Measurements from ENCODE around the gene STK35.

Gene STK35

DNA sequence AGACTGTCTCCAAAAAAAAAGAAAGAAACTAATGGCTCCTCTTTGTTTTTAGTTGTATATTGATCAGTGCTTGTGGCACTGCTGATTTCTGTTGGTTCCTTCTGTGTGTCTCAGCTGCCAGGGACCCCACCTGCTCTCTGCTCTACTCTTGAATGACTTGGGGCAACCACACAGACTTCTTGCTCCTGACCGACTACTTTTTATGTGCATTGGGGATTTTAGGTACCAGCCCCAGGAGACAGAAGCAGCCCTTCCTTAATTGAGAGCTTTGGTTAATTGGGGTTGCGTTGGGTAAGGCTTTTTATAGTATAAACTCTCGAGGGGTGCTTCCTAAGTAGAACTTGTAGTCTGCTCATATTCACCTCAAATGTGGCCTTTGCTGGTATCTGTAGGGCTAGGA lies 6.9 kb downstream of the STK35 start:
- no peak for DNase-seq

- no peak for DNase-seq
Measured at GRCh38 chr20:2108987-2109386, 7.4 kb downstream of the STK35 start.

DNA sequence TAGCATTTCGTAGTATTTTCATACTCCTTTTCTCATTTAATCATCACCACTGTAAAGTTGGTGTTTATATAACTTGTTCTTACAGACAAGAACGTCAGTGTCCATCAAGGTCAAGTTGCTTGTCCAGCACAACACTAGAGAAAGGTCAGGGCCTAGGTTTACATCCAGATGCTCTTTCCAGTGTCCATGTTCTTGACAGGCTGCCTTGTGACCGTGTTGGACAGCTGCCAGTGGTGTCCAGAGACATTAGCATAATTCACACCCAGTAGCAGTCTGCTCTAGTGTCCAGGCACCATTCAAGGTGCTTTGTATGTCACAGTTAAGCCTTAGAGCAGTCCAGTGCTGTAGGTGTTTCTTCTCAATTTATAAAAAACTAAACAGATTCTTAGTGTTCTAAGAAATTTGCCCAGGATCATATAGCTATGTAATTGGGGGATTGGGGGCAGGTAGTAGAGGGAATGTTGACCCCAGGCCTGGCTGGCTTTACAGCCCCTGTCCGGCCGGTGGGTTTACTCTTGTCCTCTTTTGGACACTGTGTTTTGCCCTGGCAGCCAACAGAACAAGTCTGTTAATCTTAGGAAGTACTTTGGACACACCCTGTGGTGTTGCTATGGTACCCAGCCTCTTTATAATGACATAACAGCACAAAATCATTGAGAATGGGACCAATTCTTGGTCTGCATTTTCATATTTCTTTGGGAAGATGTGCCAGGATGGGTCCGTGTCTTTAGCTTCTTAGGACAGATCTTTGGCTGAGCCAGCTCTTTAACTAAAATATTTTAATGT lies 8.0 kb downstream of the STK35 start:
- no peak for DNase-seq

GRCh38 chr20:2112910-2113309 lies 11.3 kb downstream of the STK35 start:
- no peak for DNase-seq

DNA sequence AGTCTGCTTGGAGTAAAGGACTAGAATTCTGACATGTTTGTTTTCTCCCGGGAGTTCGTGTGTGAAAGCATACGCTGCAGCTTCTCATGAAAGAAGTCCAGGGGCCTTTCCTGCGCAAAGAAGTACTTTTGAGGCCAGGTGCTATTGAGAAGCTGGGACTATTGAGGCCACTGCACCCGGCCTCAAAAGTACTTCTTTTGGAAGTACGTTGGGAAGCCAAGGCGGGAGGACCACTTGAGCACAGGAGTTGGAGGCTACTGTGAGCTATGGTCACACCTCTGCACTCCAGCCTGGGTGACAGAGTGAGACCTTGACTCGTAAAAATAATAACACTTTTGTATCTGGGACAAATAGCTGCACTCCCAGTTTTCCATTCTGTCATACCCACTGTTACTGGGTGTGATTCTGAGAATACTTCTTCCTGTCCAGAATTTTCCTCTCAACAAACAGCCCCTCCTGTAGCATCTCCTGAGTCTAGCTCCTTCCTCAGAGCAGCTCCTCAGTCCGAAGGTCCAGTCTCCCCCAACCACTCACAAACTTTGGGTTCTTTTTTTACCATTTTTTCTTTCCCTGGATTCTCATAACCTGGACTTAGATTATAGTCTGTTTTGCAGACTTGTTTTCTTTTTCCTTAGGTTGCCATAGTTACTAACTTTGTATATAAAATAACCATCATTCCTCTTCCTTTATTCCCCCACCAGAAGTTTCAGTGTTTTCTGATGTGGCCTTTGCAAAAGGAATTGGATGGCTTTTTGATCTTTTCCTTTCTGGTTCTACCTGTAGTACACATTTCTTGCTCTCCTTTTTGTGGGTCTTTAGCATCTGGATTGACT lies 12.7 kb downstream of the STK35 start:
- no peak for DNase-seq

- no peak for DNase-seq
Measured at GRCh38 chr20:2114990-2115681, 13.5 kb downstream of the STK35 start.

DNA sequence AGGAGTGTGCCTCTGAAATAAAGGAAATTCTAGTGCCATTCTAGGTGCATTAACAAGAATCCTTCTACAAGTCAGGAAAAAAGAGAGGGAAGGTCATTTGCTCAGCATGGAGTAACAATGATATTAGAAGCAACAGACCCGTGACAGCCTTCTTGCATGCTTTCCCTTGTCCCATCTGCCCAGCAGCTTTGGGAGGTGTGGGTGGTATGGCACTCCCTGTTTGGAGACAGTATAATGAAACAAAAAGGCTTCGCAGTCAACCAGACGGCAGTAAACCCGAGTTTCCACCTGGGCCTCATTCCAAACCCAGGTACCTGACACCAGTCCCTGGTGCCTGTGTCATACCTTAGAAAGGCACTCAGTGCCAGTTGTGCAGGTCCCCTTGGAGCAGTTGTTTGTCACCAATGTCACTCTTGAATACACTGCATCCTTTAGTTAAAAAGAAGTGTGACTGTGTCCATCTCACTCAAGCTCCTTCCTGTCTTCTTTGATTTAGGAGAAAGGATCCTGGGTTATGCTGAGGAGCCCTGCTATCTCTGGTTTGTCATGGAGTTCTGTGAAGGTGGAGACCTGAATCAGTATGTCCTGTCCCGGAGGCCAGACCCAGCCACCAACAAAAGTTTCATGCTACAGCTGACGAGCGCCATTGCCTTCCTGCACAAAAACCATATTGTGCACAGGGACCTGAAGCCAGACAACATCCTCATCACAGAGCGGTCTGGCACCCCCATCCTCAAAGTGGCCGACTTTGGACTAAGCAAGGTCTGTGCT lies 14.7 kb downstream of the STK35 start:
- DNase-seq, result no peak

DNA sequence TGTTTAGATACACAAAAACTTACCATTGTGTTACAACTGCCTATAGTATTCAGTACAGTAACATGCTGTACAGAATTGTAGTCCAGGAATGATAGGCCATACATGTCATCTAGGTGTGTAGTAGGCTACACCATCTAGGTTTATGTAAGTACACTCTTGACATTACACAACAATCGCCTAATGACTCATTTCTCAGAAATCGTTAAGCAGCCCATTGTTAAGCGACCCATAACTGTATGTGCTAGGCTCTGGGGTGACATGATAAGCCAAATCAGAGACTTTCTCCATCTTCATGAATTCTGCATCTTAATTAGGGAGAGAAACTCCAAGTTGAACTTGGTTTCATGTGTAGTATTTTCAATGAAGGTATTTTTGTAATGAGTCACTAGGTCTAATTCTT lies 17.2 kb downstream of the STK35 start:
- DNase-seq, result no peak

DNA sequence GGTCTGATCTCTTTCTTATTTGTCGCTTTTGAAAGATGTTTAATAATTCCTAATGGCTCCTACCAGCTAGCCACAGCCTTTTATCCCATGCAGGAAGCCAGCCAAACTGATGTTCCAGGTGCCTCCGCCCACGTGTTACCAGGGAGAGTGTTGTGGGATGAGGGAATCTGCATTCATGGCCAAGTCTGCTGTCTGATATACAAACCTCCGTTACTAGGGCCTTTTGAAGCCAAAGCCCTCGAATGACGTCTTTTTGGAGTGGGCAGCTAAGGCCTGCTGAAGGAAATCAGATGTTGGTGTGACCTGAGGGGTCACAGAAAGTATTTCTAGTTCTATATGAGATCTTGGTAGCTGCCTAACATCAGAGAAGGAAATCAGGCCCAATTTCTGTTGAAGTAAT lies 21.3 kb downstream of the STK35 start:
- DNase-seq, result no peak

DNA sequence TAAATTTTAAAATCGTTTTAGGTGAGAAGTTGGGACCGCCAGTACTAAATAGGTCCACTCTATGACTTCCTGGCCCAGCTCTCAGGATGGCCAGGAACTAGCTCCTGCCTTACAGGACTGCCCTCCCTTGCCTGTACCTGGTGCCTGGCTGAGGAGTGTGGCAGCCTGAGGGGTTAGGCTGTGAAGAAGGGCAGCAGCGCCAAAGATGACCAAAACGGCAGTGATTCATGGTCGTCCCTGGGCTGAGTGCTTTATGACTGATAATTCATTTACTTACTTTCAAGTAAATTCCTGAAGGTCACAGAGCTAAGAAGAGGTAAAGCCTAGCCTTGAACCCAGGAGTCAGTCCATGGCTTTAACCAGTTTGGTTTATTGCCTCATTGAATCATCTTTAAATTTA lies 22.1 kb downstream of the STK35 start:
- no peak for DNase-seq

DNA sequence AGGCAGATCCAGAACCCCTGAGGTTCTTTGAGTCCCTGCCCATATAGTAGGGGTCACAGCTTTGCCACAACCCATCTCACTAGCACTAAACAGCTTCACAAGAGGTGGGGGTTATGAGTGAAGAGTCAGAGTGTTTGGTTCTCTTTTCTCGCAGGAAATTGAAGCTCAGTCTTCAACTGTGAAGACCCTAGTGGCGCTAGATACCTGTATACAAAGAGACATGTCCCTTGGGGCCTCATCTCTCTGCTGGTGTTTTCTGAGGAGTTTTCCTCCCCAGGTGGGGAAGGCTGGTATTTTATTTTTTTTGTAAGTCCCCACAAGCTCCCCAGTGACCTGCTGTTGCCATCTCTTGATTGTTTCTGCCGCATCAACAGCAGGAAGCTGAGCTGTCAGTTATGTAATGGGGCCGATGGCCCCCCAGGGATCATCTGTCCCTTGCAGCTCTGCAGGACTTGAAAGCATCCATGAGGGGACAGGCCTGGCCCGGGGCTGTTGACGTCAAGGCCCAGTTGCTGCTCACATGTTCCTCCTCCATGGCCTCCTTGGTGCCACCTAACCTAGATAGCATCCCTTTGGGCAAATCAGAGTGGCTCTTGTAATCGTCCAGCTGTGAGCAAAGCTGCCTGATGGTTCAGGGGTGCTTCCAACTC lies 23.1 kb downstream of the STK35 start:
- no peak for DNase-seq

GRCh38 chr20:2125474-2126112 lies 24.0 kb downstream of the STK35 start:
- no peak for DNase-seq

DNA sequence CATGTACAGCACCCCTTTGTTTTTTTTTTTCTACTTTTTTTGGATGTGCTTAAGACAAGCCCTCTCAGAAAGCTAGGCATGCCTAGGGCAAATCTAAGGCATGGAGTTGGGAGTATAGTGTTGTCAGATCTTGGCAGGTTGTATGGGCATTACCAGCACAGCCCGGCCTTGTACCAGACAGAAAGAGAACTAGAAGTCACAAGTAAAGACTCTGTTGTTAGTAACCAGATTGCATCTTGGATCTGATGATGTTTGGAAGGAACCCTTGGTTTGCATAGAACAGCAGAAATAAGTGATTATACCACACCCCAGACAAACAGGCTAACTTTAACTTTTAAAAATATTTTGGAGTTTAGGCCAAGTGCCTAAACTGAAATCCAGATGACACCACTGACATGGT lies 25.6 kb downstream of the STK35 start:
- DNase-seq, result no peak

DNA sequence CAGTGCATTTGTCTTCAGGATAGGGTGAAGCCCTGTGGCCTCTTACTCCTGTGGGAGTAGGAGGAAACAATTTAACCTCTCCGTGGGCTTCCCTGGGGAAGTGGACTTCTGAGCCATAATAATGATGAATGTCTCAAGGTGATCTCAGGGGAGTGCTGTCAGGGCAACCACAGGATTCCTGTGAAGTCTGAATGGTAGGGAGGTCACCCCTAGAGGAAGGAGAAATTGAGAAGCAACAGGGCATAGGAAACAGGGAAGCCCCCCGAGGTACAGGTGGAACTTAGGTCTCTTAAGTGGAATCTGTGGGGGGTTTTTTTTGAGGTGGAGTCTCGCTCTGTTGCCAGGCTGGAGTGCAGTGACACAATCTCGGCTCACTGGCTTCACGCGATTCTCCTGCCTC lies 26.9 kb downstream of the STK35 start:
- DNase-seq, result no peak

GRCh38 chr20:2130062-2130591 lies 28.5 kb downstream of the STK35 start:
- no peak for DNase-seq

DNA sequence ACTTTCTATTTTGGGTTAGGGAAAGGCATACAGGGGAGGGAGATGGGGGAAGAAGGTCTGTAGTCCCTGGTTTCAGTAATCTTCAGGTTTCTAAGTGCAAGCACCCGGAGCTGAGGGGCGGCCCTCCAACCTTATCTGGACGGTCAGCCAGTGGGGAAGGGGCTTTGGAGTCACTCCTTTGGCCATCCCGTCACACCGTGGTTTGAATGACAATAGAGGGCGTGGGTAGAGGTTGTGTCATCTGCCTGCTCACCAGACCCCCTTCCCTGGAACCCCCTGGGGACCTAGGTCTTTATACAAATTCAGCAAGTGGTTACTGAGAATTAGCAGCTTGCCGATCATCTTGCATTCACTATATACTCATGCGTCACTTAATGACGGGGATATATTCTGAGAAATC lies 29.1 kb downstream of the STK35 start:
- DNase-seq, result no peak

GRCh38 chr20:2131366-2131765 lies 29.7 kb downstream of the STK35 start:
- no peak for DNase-seq

GRCh38 chr20:2132461-2132901 lies 30.9 kb downstream of the STK35 start:
- DNase-seq, result no peak

DNA sequence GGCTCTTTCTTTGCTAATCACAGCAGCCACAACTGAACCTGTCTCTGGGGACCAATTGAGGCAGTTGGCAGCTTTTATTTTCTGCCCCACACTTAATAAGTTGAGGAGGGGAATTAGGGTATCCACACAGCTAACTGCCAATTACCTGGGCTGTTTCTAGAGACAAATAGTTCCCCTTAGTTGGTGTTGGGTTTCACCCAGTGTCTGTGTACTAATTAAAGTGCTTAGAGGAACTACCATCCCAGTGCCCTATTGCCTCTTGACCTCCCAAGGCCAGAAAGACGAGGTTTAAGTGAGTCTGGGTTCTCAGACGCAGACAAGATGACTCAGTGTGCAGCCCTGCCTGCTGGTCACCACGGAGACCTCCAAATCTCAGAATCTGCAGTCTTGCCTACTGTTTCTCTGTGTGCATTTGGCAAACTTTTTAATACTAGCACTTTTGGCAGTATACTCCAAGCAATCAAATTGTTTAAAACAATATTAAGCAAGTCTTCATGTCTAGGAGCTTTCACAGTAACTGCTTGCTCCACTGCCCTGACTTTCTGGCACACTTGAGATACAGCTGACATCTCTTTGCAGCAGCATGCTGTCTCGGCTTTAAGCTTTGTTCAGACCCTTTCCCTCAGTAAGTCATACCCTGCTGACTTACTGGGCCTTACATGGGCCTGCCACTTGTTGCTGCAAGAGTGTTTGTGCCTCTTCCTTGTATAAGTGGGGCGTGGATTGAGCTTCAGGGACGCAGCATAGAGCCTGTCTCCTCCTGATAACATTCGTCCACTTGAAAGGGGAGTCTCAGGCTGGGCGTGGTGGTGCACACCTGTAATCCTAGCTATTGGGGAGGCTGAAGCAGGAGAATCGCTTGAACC lies 31.9 kb downstream of the STK35 start:
- DNase-seq, result no peak

- no peak for DNase-seq
Measured at GRCh38 chr20:2135013-2135412, 33.4 kb downstream of the STK35 start.

DNA sequence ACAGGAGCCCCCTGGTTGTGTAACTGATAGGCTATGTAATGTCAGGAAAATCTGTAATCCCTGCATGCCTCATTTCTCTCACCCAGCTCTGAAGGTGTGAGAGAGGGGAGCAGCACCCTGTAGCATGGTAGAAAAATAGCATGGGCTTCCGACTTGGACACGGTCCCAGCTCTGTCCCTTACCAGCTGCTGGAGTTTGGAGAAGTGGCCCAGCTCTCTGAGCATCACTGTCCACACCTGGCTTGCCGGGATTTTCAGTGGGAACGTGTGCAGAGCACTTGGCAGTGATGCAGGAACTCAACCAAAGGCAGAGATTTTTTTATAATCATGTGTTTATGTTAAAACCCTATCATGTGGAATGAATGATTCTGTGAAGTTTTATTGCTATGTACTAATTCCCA lies 34.6 kb downstream of the STK35 start:
- no peak for DNase-seq
